Caco-2 (cell line): ENCODE results near the gene XKR3. TPM values are rescaled to one million over a fixed set of nuclear protein-coding genes. Genes with fewer than 3 reads are reported as not detected.

Experiments
- BruUV-seq: library from RNA; stranded (reverse); fragments of 400-500 nt; replicated peaks from 2 replicates; lab custom pipeline; 2021; lab: Mats Ljungman, UMichigan
- CTCF ChIA-PET: fragments of 300-600 bp; sonication (Branson Sonifier 250); formaldehyde crosslinking; loops from one replicate; lab custom pipeline; 2022; ENCODE audit warnings: antibody characterized with exemption; lab: Charles Lee
- POLR2A ChIA-PET: fragments of 300-600 bp; sonication (Branson Sonifier 250); formaldehyde crosslinking; loops from one replicate; lab custom pipeline; 2022; ENCODE audit warnings: antibody characterized with exemption; lab: Charles Lee
- DNase-seq, 2 experiments: peaks; one replicate each; pipeline versions ENCODE4 v3.0.0 to v3.0.0-alpha.2; 2020 to 2022
- H3K27me3 ChIP-seq: replicated peaks from 2 replicates; pipeline ENCODE4 v1.6.0; 2011; ENCODE audit warnings: low read length; ENCODE audit not compliant: control insufficient read depth, insufficient read depth
- H3K36me3 ChIP-seq: 2 replicates; pipeline ENCODE4 v1.5.1; 2011; ENCODE audit warnings: low read length; ENCODE audit not compliant: control insufficient read depth, insufficient read depth
- H3K4me1 ChIP-seq: fragments of 250-450 bp; sonication (Bioruptor Pico); 2 replicates; pipeline ENCODE4 v1.5.1; 2020; ENCODE audit warnings: mild to moderate bottlenecking
- H3K4me3 ChIP-seq: 2 replicates; pipeline ENCODE4 v1.5.1; 2011; ENCODE audit warnings: low read depth, mild to moderate bottlenecking, control low read depth, low read length
- H3K9me3 ChIP-seq: fragments of 250-450 bp; sonication (Bioruptor Pico); 2 replicates; pipeline ENCODE4 v1.5.1; 2020; ENCODE audit warnings: mild to moderate bottlenecking, moderate library complexity
- H3K27ac Mint-ChIP-seq: one replicate; pipeline ENCODE4 v1.8.0; 2022; ENCODE audit warnings: mixed read lengths; ENCODE audit not compliant: unreplicated experiment
- H3K27me3 Mint-ChIP-seq: one replicate; pipeline ENCODE4 v1.8.0; 2022; ENCODE audit warnings: mixed read lengths; ENCODE audit not compliant: insufficient read depth, unreplicated experiment
- H3K36me3 Mint-ChIP-seq: one replicate; pipeline ENCODE4 v1.8.0; 2022; ENCODE audit warnings: mild to moderate bottlenecking, mixed read lengths; ENCODE audit not compliant: insufficient read depth, unreplicated experiment
- H3K4me1 Mint-ChIP-seq: one replicate; pipeline ENCODE4 v1.8.0; 2022; ENCODE audit warnings: low read depth, mixed read lengths; ENCODE audit not compliant: unreplicated experiment
- H3K4me3 Mint-ChIP-seq: one replicate; pipeline ENCODE4 v1.8.0; 2022; ENCODE audit warnings: mild to moderate bottlenecking, moderate library complexity, mixed read lengths; ENCODE audit not compliant: unreplicated experiment
- H3K9me3 Mint-ChIP-seq: one replicate; pipeline ENCODE4 v1.8.0; 2022; ENCODE audit warnings: mixed read lengths; ENCODE audit not compliant: unreplicated experiment
- intact Hi-C: fragments of 100-400 bp; cut with micrococcal nuclease; formaldehyde crosslinking; loops from one replicate; pipeline ENCODE4 v1.10.0; 2022; ENCODE audit not compliant: unreplicated experiment
- total RNA-seq: library from RNA; stranded (reverse); gene quantifications from 2 replicates; pipeline ENCODE4 v1.2.3, GENCODE V29; 2022
- TF ChIP-seq, protein P1 (sequence below), 2 experiments: fragments of 200-600 bp in 1 of 2; IDR thresholded peaks; 1 replicate in 1 of 2; 2 replicates in 1 of 2; pipeline versions ENCODE4 v1.5.1 to v1.8.0; 2011 to 2022; ENCODE audit warnings: antibody characterized with exemption in 1 of 2, control low read depth in 1 of 2, inconsistent platforms in 1 of 2, low read depth in 1 of 2, low read length in 1 of 2, mild to moderate bottlenecking in 1 of 2, moderate library complexity in 1 of 2; ENCODE audit not compliant: insufficient read depth in 1 of 2, severe bottlenecking in 1 of 2, unreplicated experiment in 1 of 2

Gene XKR3
- total RNA-seq, 1 experiment from 2014 or later: not detected

DNA sequence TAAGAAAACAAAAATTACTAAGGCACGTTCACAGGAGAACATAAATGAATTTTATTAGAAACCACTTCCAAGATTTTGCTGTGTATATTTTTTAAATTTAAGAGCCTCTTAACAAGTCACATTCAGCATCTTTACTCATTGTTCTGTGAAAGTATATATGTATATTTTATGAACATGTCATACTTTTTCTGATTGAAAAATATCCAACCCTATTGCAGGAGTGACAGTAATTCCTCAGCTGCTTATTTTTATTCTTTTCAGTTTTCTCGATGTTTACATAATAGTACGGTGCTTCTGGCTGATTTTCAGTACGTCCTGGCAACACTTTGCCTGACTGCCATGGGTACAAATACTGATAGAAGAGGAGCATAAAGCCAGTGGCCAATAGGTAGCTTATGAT lies 41.8 kb downstream of the XKR3 start:
- POLR2A ChIA-PET: no interaction called here
- no peak overlapping the region for H3K27ac Mint-ChIP-seq
- DNase-seq: no peak
- Histone ChIP-seq H3K36me3 (no peaks in the 10 kb centered on the region), H3K4me3 (no peak overlapping the region), H3K27me3 (no peaks in the 10 kb centered on the region), H3K4me1 (no peaks in the 10 kb centered on the region), H3K9me3 (no peaks in the 10 kb centered on the region)
- H3K4me3 Mint-ChIP-seq: no peak overlapping the region
- CTCF ChIA-PET: no interaction called here
- no TSS peak for BruUV-seq
- no peaks in the 10 kb centered on the region for H3K9me3 Mint-ChIP-seq
- no peaks in the 10 kb centered on the region for H3K4me1 Mint-ChIP-seq
- TF ChIP-seq, protein P1, sequence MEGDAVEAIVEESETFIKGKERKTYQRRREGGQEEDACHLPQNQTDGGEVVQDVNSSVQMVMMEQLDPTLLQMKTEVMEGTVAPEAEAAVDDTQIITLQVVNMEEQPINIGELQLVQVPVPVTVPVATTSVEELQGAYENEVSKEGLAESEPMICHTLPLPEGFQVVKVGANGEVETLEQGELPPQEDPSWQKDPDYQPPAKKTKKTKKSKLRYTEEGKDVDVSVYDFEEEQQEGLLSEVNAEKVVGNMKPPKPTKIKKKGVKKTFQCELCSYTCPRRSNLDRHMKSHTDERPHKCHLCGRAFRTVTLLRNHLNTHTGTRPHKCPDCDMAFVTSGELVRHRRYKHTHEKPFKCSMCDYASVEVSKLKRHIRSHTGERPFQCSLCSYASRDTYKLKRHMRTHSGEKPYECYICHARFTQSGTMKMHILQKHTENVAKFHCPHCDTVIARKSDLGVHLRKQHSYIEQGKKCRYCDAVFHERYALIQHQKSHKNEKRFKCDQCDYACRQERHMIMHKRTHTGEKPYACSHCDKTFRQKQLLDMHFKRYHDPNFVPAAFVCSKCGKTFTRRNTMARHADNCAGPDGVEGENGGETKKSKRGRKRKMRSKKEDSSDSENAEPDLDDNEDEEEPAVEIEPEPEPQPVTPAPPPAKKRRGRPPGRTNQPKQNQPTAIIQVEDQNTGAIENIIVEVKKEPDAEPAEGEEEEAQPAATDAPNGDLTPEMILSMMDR (IDR thresholded peaks at IDR 0.05; ENCODE audit: insufficient read depth in 1 of 2, low read depth in 1 of 2, low read length in 1 of 2, severe bottlenecking in 1 of 2, unreplicated experiment in 1 of 2): no peak
- peaks cover 4% of the 10 kb centered on the region for H3K27me3 Mint-ChIP-seq
- intact Hi-C loops: loop anchor here (10.0 kb wide), 1 partner anchor 71 kb away; no protein-coding TSS in a partner anchor
- H3K36me3 Mint-ChIP-seq: no peaks in the 10 kb centered on the region

DNA sequence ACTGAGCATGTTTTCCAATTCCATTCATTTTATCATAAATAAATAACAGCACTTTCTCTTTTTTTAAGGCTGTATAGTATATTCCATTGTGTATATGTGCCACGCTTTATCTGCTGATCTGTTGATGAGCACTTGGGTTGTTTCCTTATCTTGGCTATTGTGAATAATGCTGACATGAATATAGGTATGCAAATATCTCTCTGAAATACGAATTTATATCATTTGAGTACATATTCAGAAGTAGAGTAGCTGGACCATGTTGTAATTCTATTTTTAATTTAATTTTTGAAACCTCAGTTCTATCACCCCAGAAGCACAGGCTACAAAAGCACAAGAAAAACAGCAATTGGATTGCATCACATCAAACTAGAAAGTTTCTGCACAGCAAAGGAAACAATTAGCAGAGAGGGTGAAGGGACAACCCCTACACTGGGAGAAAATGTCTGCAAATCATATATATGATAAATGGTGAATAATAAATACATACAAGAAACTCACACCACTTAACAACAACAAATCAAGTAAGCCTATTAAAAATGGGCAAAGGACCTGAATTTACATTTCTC lies 43.4 kb downstream of the XKR3 start:
- no peak overlapping the region for H3K4me3 Mint-ChIP-seq
- no peaks in the 10 kb centered on the region for H3K9me3 Mint-ChIP-seq
- POLR2A ChIA-PET: no interaction called here
- no peak overlapping the region for H3K4me3 ChIP-seq
- no TSS peak for BruUV-seq
- no peaks in the 10 kb centered on the region for H3K36me3 Mint-ChIP-seq
- TF ChIP-seq, protein P1 (IDR thresholded peaks at IDR 0.05; ENCODE audit: insufficient read depth in 1 of 2, low read depth in 1 of 2, low read length in 1 of 2, severe bottlenecking in 1 of 2, unreplicated experiment in 1 of 2): no peak
- H3K27me3 Mint-ChIP-seq: peaks cover 6% of the 10 kb centered on the region
- no peaks in the 10 kb centered on the region for H3K27me3 ChIP-seq
- no peaks in the 10 kb centered on the region for H3K36me3 ChIP-seq
- CTCF ChIA-PET: no interaction called here
- no peak for DNase-seq
- intact Hi-C loops: loop anchor here (10.0 kb wide), 1 partner anchor 73 kb away; no protein-coding TSS in a partner anchor
- H3K9me3 ChIP-seq: no peaks in the 10 kb centered on the region
- no peaks in the 10 kb centered on the region for H3K4me1 ChIP-seq
- H3K4me1 Mint-ChIP-seq: no peaks in the 10 kb centered on the region
- no peak overlapping the region for H3K27ac Mint-ChIP-seq

DNA sequence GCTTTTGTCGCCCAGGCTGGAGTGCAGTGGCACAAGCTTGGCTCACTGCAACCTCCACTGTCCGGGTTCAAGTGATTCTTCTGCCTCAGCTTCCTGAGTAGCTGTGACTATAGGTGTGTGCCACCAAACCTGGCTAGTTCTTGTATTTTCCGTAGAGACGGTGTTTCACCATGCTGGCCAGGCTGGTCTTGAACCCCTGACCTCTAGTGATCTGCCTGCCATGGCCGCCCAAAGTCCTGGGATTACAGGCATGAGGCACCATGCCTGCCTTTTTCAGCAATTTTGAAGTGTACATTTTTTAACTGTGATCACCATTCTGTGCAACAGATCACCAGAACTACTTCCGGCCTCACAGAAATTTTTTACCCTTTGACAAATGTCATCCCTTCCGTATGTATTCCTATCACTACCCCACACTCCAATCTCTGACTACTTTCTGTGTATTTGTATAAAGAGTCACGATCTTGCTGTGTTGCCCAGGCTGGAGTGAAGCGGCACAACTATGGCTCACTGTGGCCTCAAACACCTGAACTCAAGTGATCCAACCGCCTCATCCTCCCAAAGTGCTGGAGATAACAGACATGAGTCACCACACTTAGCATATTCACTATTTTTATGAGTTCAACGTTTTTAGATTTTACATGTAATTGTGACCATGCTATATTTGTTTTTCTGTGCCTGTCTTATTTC lies 44.0 kb downstream of the XKR3 start:
- Histone ChIP-seq H3K9me3 (no peaks in the 10 kb centered on the region), H3K4me3 (no peak overlapping the region), H3K4me1 (no peaks in the 10 kb centered on the region), H3K36me3 (no peaks in the 10 kb centered on the region), H3K27me3 (no peaks in the 10 kb centered on the region)
- TF ChIP-seq, protein P1 (IDR thresholded peaks at IDR 0.05; ENCODE audit: insufficient read depth in 1 of 2, low read depth in 1 of 2, low read length in 1 of 2, severe bottlenecking in 1 of 2, unreplicated experiment in 1 of 2): no peak
- CTCF ChIA-PET: no interaction called here
- DNase-seq: no peak
- Mint-ChIP-seq H3K4me1 (no peaks in the 10 kb centered on the region), H3K9me3 (no peaks in the 10 kb centered on the region), H3K27ac (no peak overlapping the region), H3K36me3 (no peaks in the 10 kb centered on the region), H3K27me3 (peaks cover 6% of the 10 kb centered on the region), H3K4me3 (no peak overlapping the region)
- POLR2A ChIA-PET: no interaction called here
- BruUV-seq: no TSS peak
- intact Hi-C loops: loop anchor here (10.0 kb wide), 1 partner anchor 74 kb away; no protein-coding TSS in a partner anchor
